ENCODE data around the gene MORN5. TPM values are rescaled to one million over a fixed set of nuclear protein-coding genes. Genes with fewer than 3 reads are reported as not detected.

MORN5 gene
- total RNA-seq, 1 donor from 2014 or later = 0.57 TPM

GRCh38 chr9:122145592-122145863, 14.2 kb upstream of the MORN5 start:
- Mint-ChIP-seq H3K9me3 (ENCODE audit: low read depth) (no peaks in the 10 kb centered on the region), H3K36me3 (ENCODE audit: insufficient read depth) (peaks cover 22% of the 10 kb centered on the region), H3K27me3 (no peaks in the 10 kb centered on the region), H3K4me3 (ENCODE audit: low read depth) (no peak overlapping the region), H3K27ac (no peak overlapping the region), H3K4me1 (ENCODE audit: low read depth) (no peaks in the 10 kb centered on the region)
- DNase-seq (ENCODE audit: low spot score, unreplicated experiment) = no peak
- no peak for TF ChIP-seq CTCF (IDR thresholded peaks at IDR 0.05; ENCODE audit: unreplicated experiment)

GRCh38 chr9:122151267-122151828, 8.4 kb upstream of the MORN5 start:
- Mint-ChIP-seq H3K27me3 (no peaks in the 10 kb centered on the region), H3K27ac (no peak overlapping the region), H3K36me3 (ENCODE audit: insufficient read depth) (peaks cover 13% of the 10 kb centered on the region), H3K4me3 (ENCODE audit: low read depth) (no peak overlapping the region), H3K4me1 (ENCODE audit: low read depth) (no peaks in the 10 kb centered on the region), H3K9me3 (ENCODE audit: low read depth) (no peaks in the 10 kb centered on the region)
- no peak for DNase-seq (ENCODE audit: low spot score, unreplicated experiment)
- TF ChIP-seq CTCF (IDR thresholded peaks at IDR 0.05; ENCODE audit: unreplicated experiment) = no peak

GRCh38 chr9:122155796-122156195, 3.9 kb upstream of the MORN5 start:
- H3K27me3 Mint-ChIP-seq = no peaks in the 10 kb centered on the region
- DNase-seq (ENCODE audit: low spot score, unreplicated experiment) = no peak

GRCh38 chr9:122158202-122158601, 1.5 kb upstream of the MORN5 start:
- Mint-ChIP-seq H3K27ac (peak overlapping the region; percentile 6), H3K27me3 (peaks cover 4% of the 10 kb centered on the region), H3K36me3 (ENCODE audit: insufficient read depth) (peaks cover 2% of the 10 kb centered on the region), H3K9me3 (ENCODE audit: low read depth) (peaks cover 6% of the 10 kb centered on the region), H3K4me3 (ENCODE audit: low read depth) (peak overlapping the region; percentile 34), H3K4me1 (ENCODE audit: low read depth) (peaks cover 10% of the 10 kb centered on the region)
- DNase-seq (ENCODE audit: low spot score, unreplicated experiment) = no peak
- TF ChIP-seq CTCF (IDR thresholded peaks at IDR 0.05; ENCODE audit: unreplicated experiment) = peak; percentile 63

More at GRCh38 chr9:122155796-122156195, 3.9 kb upstream of the MORN5 start:
- no peak overlapping the region for H3K27ac Mint-ChIP-seq
- TF ChIP-seq CTCF (IDR thresholded peaks at IDR 0.05; ENCODE audit: unreplicated experiment) = no peak
- H3K36me3 Mint-ChIP-seq (ENCODE audit: insufficient read depth) = peaks cover 5% of the 10 kb centered on the region
- no peak overlapping the region for H3K4me3 Mint-ChIP-seq (ENCODE audit: low read depth)
- no peaks in the 10 kb centered on the region for H3K9me3 Mint-ChIP-seq (ENCODE audit: low read depth)
- H3K4me1 Mint-ChIP-seq (ENCODE audit: low read depth) = peaks cover 10% of the 10 kb centered on the region

- Mint-ChIP-seq H3K4me3 (ENCODE audit: low read depth) (peak overlapping the region; percentile 98), H3K27me3 (peaks cover 21% of the 10 kb centered on the region), H3K27ac (peak overlapping the region; percentile 92), H3K4me1 (ENCODE audit: low read depth) (peaks cover 10% of the 10 kb centered on the region), H3K36me3 (ENCODE audit: insufficient read depth) (no peaks in the 10 kb centered on the region), H3K9me3 (ENCODE audit: low read depth) (peaks cover 6% of the 10 kb centered on the region)
- TF ChIP-seq CTCF (IDR thresholded peaks at IDR 0.05; ENCODE audit: unreplicated experiment) = no peak
- no peak for DNase-seq (ENCODE audit: low spot score, unreplicated experiment)
These were observed 178 bp downstream of the MORN5 start for GRCh38 chr9:122159925-122160246.

All from progenitor cell of endocrine pancreas (in vitro differentiated cells).